Urothelium cell line (cell line): ENCODE results near the gene APOO.
"Not testable (repeated sequence)": the region's sequence is repeated elsewhere in the genome, so short reads cannot be mapped to it uniquely, and the experiment has no call there.

ENCODE experiments used
- DNase-seq: peaks from one replicate; pipeline ENCODE4 v3.0.0; 2011; ENCODE audit warnings: low spot score, mixed read lengths
- FAIRE-seq: peaks from 2 replicates; lab custom pipeline; 2011; peaks lifted over from hg19 to GRCh38; lab: Jason Lieb, UNC

The APOO gene

DNA sequence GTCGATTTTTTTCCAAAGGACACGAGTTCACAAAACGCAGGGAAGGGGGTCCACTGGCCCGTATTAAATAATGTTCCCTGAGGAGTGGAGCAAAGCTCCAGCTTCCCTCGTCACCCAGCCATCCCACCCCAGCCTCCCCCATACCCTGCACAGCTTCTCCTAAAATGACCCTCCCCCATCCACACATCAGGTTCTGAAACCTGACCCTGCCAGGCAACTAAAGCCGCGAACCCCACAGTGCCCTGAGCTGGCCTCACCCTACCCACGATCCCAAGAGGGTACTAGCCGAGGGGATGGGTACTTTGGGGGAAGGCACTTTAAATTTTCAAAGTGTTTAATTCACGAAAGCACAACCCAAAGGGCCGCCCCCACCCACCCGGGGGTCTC lies 634 bp downstream of the APOO start:
- DNase-seq = no peak

GRCh38 chrX:23904096-23904495 lies 3.6 kb downstream of the APOO start:
- no peak for FAIRE-seq

More for the DNA sequence above, 634 bp downstream of the APOO start:
- no peak for FAIRE-seq

DNA sequence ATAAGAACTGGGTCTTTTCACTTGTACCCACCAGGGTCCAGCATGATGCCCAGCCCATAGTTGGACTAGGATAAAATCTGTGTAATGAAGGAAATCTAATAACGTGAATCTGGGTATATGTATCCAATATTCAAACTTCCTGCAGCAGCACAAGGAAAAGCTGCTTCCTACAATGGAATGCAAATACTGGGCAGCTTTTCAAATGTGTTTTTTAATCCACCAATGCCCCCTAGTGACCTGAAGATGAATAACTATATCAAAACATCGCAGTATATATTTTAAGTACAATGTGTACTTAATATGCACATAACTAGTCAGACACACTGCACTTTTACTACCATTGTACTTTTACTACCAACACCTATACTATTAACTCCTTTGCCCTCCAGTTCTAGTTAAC lies 5.3 kb downstream of the APOO start:
- peak; percentile 5 for DNase-seq
- no peak for FAIRE-seq

More at GRCh38 chrX:23904096-23904495, 3.6 kb downstream of the APOO start:
- DNase-seq = no peak

GRCh38 chrX:23901805-23902204 lies 5.9 kb downstream of the APOO start:
- DNase-seq (no peak), FAIRE-seq (no peak)

DNA sequence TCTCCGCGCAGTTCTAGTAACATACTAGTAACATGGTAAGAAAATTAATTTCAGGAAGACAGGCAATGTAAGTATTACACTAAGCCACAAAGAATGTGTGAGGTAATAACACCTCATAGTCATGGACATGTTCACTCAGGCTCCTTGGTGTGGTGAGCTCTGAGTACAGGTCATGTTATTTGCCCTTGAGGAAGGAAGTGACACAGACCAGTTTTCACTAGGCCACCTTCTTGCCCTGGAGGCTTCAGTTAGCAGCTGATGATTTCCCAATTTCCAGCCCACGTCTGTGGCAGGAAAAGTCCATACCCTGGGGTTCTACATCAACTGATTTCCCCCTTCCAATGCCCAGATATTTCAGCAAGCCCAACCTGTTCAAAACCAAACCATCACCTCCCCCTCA lies 6.7 kb downstream of the APOO start:
- DNase-seq (peak; percentile 11), FAIRE-seq (no peak)

GRCh38 chrX:23900220-23900797 lies 7.4 kb downstream of the APOO start:
- no peak for DNase-seq

GRCh38 chrX:23898412-23898959 lies 9.3 kb downstream of the APOO start:
- FAIRE-seq (no peak), DNase-seq (no peak)

More at GRCh38 chrX:23900220-23900797, 7.4 kb downstream of the APOO start:
- no peak for FAIRE-seq

GRCh38 chrX:23896981-23897380 lies 10.8 kb downstream of the APOO start:
- no peak for DNase-seq
- FAIRE-seq = no peak

- FAIRE-seq, DNase-seq: not testable (repeated sequence)
These were observed 11.2 kb downstream of the APOO start for GRCh38 chrX:23896539-23896938.

DNA sequence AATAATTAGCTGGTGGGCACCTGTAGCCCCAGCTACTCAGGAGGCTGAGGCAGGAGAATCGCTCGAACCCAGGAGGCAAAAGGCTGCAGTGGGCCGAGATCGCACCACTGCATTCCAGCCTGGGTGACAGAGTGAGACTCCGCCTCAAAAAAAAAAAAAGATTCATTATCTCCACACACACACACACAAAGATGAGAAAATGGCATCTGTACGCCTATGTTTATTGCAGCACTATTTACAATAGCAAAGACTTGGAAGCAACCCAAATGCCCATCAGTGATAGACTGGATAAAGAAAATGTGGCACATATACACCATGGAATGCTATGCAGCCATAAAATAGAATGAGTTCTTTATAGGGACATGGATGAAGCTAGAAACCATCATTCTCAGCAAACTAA lies 12.7 kb downstream of the APOO start:
- not testable (repeated sequence) for FAIRE-seq, DNase-seq

DNA sequence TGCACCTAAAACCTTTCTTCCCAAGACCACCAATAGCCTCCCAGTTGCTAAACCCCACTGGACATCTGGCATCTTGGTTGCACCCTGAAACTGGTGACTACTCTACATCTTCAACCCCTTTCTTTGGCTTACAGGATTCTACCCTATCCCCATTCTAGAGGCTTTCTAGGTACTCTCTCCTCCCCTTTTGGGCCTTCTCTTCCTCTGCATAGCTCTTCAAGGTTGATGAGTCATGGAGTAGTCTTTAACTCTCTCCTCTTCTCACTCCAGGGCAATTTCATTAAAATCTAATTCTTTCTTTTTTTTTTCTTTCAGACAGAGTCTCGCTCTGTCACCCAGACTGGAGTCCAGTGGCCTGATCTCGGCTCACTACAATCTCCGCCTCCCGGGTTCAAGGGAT lies 16.8 kb downstream of the APOO start:
- DNase-seq (no peak), FAIRE-seq (no peak)

GRCh38 chrX:23888887-23889501 lies 18.7 kb downstream of the APOO start:
- DNase-seq = no peak
- FAIRE-seq = no peak

GRCh38 chrX:23887918-23888317 lies 19.8 kb downstream of the APOO start:
- no peak for DNase-seq
- no peak for FAIRE-seq

DNA sequence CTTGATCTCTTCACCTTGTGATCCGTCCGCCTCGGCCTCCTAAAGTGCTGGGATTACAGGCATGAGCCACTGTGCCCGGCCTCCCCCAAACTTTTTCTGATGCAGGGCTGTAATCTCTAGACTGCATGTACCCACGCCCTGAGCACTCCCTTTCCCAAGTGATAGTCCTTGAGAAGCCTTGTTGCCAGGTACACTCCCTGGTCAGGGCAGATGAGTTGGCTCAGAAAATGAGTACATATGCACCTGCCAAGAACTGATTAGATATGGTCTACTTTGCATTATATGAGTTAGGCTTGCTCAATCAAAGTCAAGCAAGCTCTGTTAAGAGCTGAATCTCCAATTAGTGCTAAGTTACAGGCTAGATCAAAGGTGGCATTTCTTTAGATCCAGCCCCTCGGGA lies 20.3 kb downstream of the APOO start:
- FAIRE-seq = no peak

GRCh38 chrX:23885803-23886202 lies 21.9 kb downstream of the APOO start:
- no peak for FAIRE-seq
- no peak for DNase-seq

More for the DNA sequence above, 20.3 kb downstream of the APOO start:
- DNase-seq = no peak

- FAIRE-seq = no peak
- no peak for DNase-seq
These were observed 23.2 kb downstream of the APOO start for GRCh38 chrX:23884427-23885024.

- no peak for FAIRE-seq
- DNase-seq = peak; percentile 53
These were observed 23.9 kb downstream of the APOO start for GRCh38 chrX:23883737-23884354.

DNA sequence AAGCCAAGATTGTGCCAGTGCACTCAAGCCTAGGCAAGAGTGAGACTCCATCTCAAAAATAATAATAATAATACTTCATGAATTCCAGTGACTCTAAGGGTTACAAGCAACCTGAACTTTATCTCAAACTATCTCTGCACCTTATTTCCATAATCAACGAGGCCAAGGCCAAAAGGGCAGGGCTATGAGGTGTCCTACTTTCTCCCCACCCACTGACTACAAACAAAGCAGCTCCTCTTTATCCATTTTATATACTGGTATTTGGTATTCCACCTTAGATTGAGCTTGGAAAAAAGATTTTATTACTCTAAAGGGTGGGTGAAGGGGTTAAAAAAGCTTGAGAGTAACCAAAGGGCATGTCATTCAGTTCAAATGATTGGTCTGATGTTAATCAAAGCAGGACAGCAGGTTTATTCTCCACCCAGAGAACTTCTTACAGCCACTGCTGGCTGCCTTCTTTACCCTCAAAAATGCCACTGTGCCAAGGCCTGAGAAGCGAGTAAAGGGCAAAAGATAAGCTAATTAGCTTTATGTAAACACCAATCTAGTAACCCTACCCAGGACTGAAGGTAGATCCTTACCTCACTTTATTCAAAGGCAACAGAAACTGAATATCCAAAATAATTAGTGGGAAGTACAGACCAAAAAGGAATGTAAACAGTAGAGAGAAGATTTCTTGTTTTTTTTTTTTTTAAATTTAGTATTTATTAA lies 28.2 kb downstream of the APOO start:
- FAIRE-seq (no peak), DNase-seq (no peak)

GRCh38 chrX:23871905-23872546 lies 35.7 kb downstream of the APOO start:
- DNase-seq = no peak

DNA sequence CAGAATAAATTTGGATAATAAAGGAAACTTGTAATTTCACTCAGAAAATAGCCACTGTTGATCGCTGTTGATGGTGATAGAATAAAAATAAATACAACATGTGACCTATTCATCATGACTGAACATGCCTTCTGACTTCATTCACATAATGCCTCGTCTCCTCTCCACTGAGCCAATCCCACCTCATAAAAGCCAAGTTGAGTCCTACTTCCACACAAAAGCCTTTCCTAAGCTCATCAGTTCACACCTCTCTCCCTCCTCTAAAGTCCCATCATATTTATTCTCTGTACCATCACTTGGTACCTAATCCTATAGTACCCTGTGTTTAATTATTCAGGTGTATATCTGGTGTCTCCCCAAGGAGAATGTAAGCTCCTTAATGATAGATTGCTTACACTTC lies 37.7 kb downstream of the APOO start:
- FAIRE-seq = no peak
- DNase-seq = no peak

More at GRCh38 chrX:23871905-23872546, 35.7 kb downstream of the APOO start:
- FAIRE-seq = no peak
